Neuronal stem cell (in vitro differentiated cells): Measurements from ENCODE around the gene PDE4DIP.
"Not testable (repeated sequence)": the region's sequence is repeated elsewhere in the genome, so short reads cannot be mapped to it uniquely, and the experiment has no call there.

Experiments used
- DNase-seq: peaks from one replicate; pipeline ENCODE4 v3.0.0-alpha.2; 2013; ENCODE audit warnings: low spot score
- H2AFZ ChIP-seq: one replicate; pipeline ENCODE4 v1.6.1; 2013; ENCODE audit warnings: mild to moderate bottlenecking, low read length, inconsistent platforms
- H2AK5ac ChIP-seq: 2 replicates; pipeline ENCODE4 v1.6.1; 2013; ENCODE audit warnings: low read depth, mild to moderate bottlenecking, inconsistent platforms, low read length, moderate library complexity, mixed read lengths
- H2BK120ac ChIP-seq: 2 replicates; pipeline ENCODE4 v1.6.1; 2013; ENCODE audit warnings: low read depth, mild to moderate bottlenecking, inconsistent platforms, low read length, moderate library complexity, mixed read lengths
- H2BK12ac ChIP-seq: one replicate; pipeline ENCODE4 v1.6.1; 2013; ENCODE audit warnings: low read length, inconsistent platforms
- H2BK15ac ChIP-seq: 2 replicates; pipeline ENCODE4 v1.6.1; 2013; ENCODE audit warnings: mild to moderate bottlenecking, low read length, inconsistent platforms, mixed read lengths
- H2BK5ac ChIP-seq: one replicate; pipeline ENCODE4 v1.6.1; 2013; ENCODE audit warnings: inconsistent platforms, mild to moderate bottlenecking, low read length, moderate library complexity
- H3K14ac ChIP-seq: one replicate; pipeline ENCODE4 v1.6.1; 2013; ENCODE audit warnings: low read length, inconsistent platforms
- H3K18ac ChIP-seq: 2 replicates; pipeline ENCODE4 v1.6.1; 2013; ENCODE audit warnings: low read length, inconsistent platforms
- H3K23ac ChIP-seq: 2 replicates; pipeline ENCODE4 v1.6.1; 2013; ENCODE audit warnings: low read depth, mild to moderate bottlenecking, mixed read lengths, low read length, inconsistent platforms; ENCODE audit not compliant: poor library complexity
- H3K27ac ChIP-seq: replicated peaks from 3 replicates; pipeline ENCODE4 v1.5.1; 2013; ENCODE audit warnings: low read length, inconsistent platforms
- H3K27me3 ChIP-seq, 3 experiments: 2 replicates each; pipeline ENCODE4 v1.6.1; 2013; ENCODE audit warnings: low read length in 3 of 3, mild to moderate bottlenecking in 2 of 3, inconsistent platforms in 1 of 3, low read depth in 1 of 3, mixed read lengths in 1 of 3, moderate library complexity in 1 of 3; ENCODE audit not compliant: control insufficient read depth in 3 of 3, insufficient read depth in 3 of 3
- H3K36me3 ChIP-seq, 2 donors: replicated peaks in 1 of 2; 2 replicates each; pipeline ENCODE4 v1.6.1; 2013; ENCODE audit warnings: low read length in 2 of 2; ENCODE audit not compliant: control insufficient read depth in 2 of 2, insufficient read depth in 2 of 2
- H3K4ac ChIP-seq: 2 replicates; pipeline ENCODE4 v1.6.1; 2013; ENCODE audit warnings: inconsistent platforms, mild to moderate bottlenecking, low read length, moderate library complexity
- H3K4me1 ChIP-seq, 2 donors: 1 replicate in 1 of 2; 2 replicates in 1 of 2; pipeline ENCODE4 v1.6.1; 2013; ENCODE audit warnings: low read length in 2 of 2, low read depth in 1 of 2; ENCODE audit not compliant: control insufficient read depth in 2 of 2, insufficient read depth in 1 of 2
- H3K4me2 ChIP-seq: one replicate; pipeline ENCODE4 v1.6.1; 2013; ENCODE audit warnings: mild to moderate bottlenecking, low read length, inconsistent platforms; ENCODE audit not compliant: insufficient read depth, poor library complexity, severe bottlenecking
- H3K4me3 ChIP-seq, 2 donors: 2 replicates each; pipeline ENCODE4 v1.5.1; 2013; ENCODE audit warnings: low read length in 2 of 2, mild to moderate bottlenecking in 2 of 2, inconsistent platforms in 1 of 2, moderate library complexity in 1 of 2
- H3K79me1 ChIP-seq: one replicate; pipeline ENCODE4 v1.6.1; 2013; ENCODE audit warnings: low read depth, mild to moderate bottlenecking, inconsistent platforms, low read length, moderate library complexity
- H3K9ac ChIP-seq: one replicate; pipeline ENCODE4 v1.6.1; 2013; ENCODE audit warnings: mild to moderate bottlenecking, low read depth, low read length, inconsistent platforms; ENCODE audit not compliant: poor library complexity
- H3K9me3 ChIP-seq, 2 donors: replicated peaks in 1 of 2; 2 replicates each; pipeline versions ENCODE3 to v1.6.1; 2013; ENCODE audit warnings: low read length in 2 of 2, mild to moderate bottlenecking in 2 of 2, inconsistent platforms in 1 of 2, low read depth in 1 of 2, mixed read lengths in 1 of 2, moderate library complexity in 1 of 2; ENCODE audit not compliant: control insufficient read depth in 2 of 2, insufficient read depth in 1 of 2
- H4K8ac ChIP-seq: one replicate; pipeline ENCODE4 v1.6.1; 2013; ENCODE audit warnings: low read depth, mild to moderate bottlenecking, inconsistent platforms, low read length, moderate library complexity
- H4K91ac ChIP-seq: one replicate; pipeline ENCODE4 v1.6.1; 2013; ENCODE audit warnings: low read length, low read depth, mild to moderate bottlenecking, inconsistent platforms; ENCODE audit not compliant: poor library complexity
- WGBS, 2 donors: extraction: QIAGEN DNeasy Blood & Tissue Kit; methylation state at CpG; one replicate each; pipeline ENCODE4 v1.1.7; 2013; ENCODE audit warnings: missing lambda C conversion rate in 2 of 2, mixed read lengths in 1 of 2; ENCODE audit not compliant: insufficient read length in 2 of 2, insufficient replicate concordance in 1 of 2; ENCODE audit errors: extremely low coverage in 2 of 2; 5-methylcytosine and 5-hydroxymethylcytosine counted together

PDE4DIP gene

GRCh38 chr1:148918836-148919447, 74.7 kb downstream of the PDE4DIP start:
- not testable (repeated sequence) for H2BK120ac ChIP-seq, H3K79me1 ChIP-seq, H2BK5ac ChIP-seq, H3K9me3 ChIP-seq, H3K27ac ChIP-seq, H3K36me3 ChIP-seq, H2AK5ac ChIP-seq, DNase-seq, H4K91ac ChIP-seq, H3K4me1 ChIP-seq, H3K18ac ChIP-seq, H3K27me3 ChIP-seq, H2BK15ac ChIP-seq, H3K9ac ChIP-seq, H3K4me3 ChIP-seq, H3K14ac ChIP-seq, H2BK12ac ChIP-seq, H3K4ac ChIP-seq, H3K23ac ChIP-seq, H4K8ac ChIP-seq, H3K4me2 ChIP-seq, H2AFZ ChIP-seq
- WGBS, 2 donors: no CpG with 5 or more reads among the region's 3 CpGs

GRCh38 chr1:148921047-148921446, 76.8 kb downstream of the PDE4DIP start:
- no CpG with 5 or more reads among the region's 1 CpG for WGBS, 2 donors
- H3K9ac ChIP-seq: not testable (repeated sequence)

GRCh38 chr1:148923798-148924197, 79.6 kb downstream of the PDE4DIP start:
- H2BK120ac ChIP-seq, H3K4me1 ChIP-seq, H3K4ac ChIP-seq, H3K4me3 ChIP-seq, H3K14ac ChIP-seq, H3K9ac ChIP-seq, H3K18ac ChIP-seq, H3K36me3 ChIP-seq, H3K4me2 ChIP-seq, H4K91ac ChIP-seq, H2BK15ac ChIP-seq, H2AK5ac ChIP-seq, H3K27ac ChIP-seq, H3K79me1 ChIP-seq, H3K23ac ChIP-seq, H2BK5ac ChIP-seq, H4K8ac ChIP-seq, DNase-seq, H2BK12ac ChIP-seq, H2AFZ ChIP-seq, H3K27me3 ChIP-seq, H3K9me3 ChIP-seq: not testable (repeated sequence)
- no CpG with 5 or more reads among the region's 3 CpGs for WGBS, 2 donors

More at GRCh38 chr1:148921047-148921446, 76.8 kb downstream of the PDE4DIP start:
- not testable (repeated sequence) for H3K9me3 ChIP-seq, H4K91ac ChIP-seq, H3K4ac ChIP-seq, H3K27ac ChIP-seq, H2AK5ac ChIP-seq, H3K36me3 ChIP-seq, H2BK15ac ChIP-seq, H2BK5ac ChIP-seq, H2BK120ac ChIP-seq, H4K8ac ChIP-seq, DNase-seq, H3K4me2 ChIP-seq, H3K23ac ChIP-seq, H3K18ac ChIP-seq, H2AFZ ChIP-seq, H3K79me1 ChIP-seq, H3K14ac ChIP-seq, H3K27me3 ChIP-seq, H3K4me3 ChIP-seq, H2BK12ac ChIP-seq, H3K4me1 ChIP-seq

- H2BK15ac ChIP-seq, H3K4ac ChIP-seq, H3K79me1 ChIP-seq, H4K91ac ChIP-seq, H3K9ac ChIP-seq, H3K4me2 ChIP-seq, H3K4me1 ChIP-seq, H2BK12ac ChIP-seq, H3K27ac ChIP-seq, H2AFZ ChIP-seq, H3K36me3 ChIP-seq, H2BK120ac ChIP-seq, H3K4me3 ChIP-seq, H3K23ac ChIP-seq, H3K9me3 ChIP-seq, H2AK5ac ChIP-seq, H3K14ac ChIP-seq, H3K18ac ChIP-seq, DNase-seq, H3K27me3 ChIP-seq, H2BK5ac ChIP-seq, H4K8ac ChIP-seq: not testable (repeated sequence)
- no CpG with 5 or more reads among the region's 1 CpG for WGBS, 2 donors
These were observed 83.4 kb downstream of the PDE4DIP start for GRCh38 chr1:148927645-148928044.
